Sigmoid colon (tissue), 7 donors: ENCODE data around the gene ALDH16A1. TPM values are rescaled to one million over a fixed set of nuclear protein-coding genes. Genes with fewer than 3 reads are reported as not detected.

ENCODE experiments used
- DNase-seq: peaks from one replicate; pipeline ENCODE4 v3.0.0-alpha.2; 2019
- H3K27ac ChIP-seq, 4 donors: fragments of 200-600 bp; sonication (generic); one replicate each; pipeline ENCODE4 v1.5.1; 2016 to 2019; ENCODE audit warnings: mild to moderate bottlenecking in 1 of 4
- H3K27me3 ChIP-seq, 3 donors: fragments of 200-600 bp; sonication (generic); one replicate each; pipeline ENCODE4 v1.5.1; 2019; ENCODE audit warnings: mild to moderate bottlenecking in 1 of 3
- H3K36me3 ChIP-seq, 4 donors: fragments of 200-600 bp; sonication (generic); one replicate each; pipeline ENCODE4 v1.5.1; 2016 to 2019
- H3K4me1 ChIP-seq, 4 donors: fragments of 200-600 bp; sonication (generic); one replicate each; pipeline ENCODE4 v1.5.1; 2017 to 2019
- H3K4me3 ChIP-seq, 4 donors: fragments of 200-600 bp; sonication (generic); one replicate each; pipeline ENCODE4 v1.5.1; 2017 to 2019; ENCODE audit warnings: mild to moderate bottlenecking in 2 of 4, moderate library complexity in 1 of 4
- H3K9me3 ChIP-seq, 4 donors: fragments of 200-600 bp in 3 of 4; sonication (generic) in 3 of 4; one replicate each; pipeline versions ENCODE4 v1.5.1 to v1.6.1; 2013 to 2019
- EP300 ChIP-seq, 4 donors: sonication (generic); formaldehyde crosslinking; IDR thresholded peaks; one replicate each; pipeline ENCODE4 v1.6.1; 2017; ENCODE audit warnings: antibody characterized with exemption in 4 of 4
- POLR2A ChIP-seq, 2 donors: fragments of 450-650 bp; IDR thresholded peaks; one replicate each; pipeline ENCODE4 v1.6.1; 2016; ENCODE audit warnings: antibody characterized with exemption in 2 of 2, mild to moderate bottlenecking in 2 of 2, moderate library complexity in 2 of 2
- POLR2AphosphoS5 ChIP-seq, 4 donors: sonication (generic); formaldehyde crosslinking; IDR thresholded peaks; one replicate each; pipeline ENCODE4 v1.6.1; 2017; ENCODE audit warnings: antibody characterized with exemption in 4 of 4
- WGBS, 2 donors: extraction: QIAGEN DNeasy Blood & Tissue Kit; methylation state at CpG; one replicate each; pipeline ENCODE4 v1.1.7; 2013; 5-methylcytosine and 5-hydroxymethylcytosine counted together
- intact Hi-C: fragments of 100-400 bp; cut with DNase I; formaldehyde crosslinking; loops from one replicate; pipeline ENCODE4 v1.15.1; 2023
- polyA plus RNA-seq, 3 donors: library from polyadenylated mRNA; stranded (reverse); fragments of 200-250 nt; gene quantifications; one replicate each; pipeline ENCODE4 v1.2.3, GENCODE V29; 2013
- total RNA-seq, 4 donors: library from RNA; depleted of rRNA; stranded (reverse); fragments of >200 nt; gene quantifications; one replicate each; pipeline ENCODE4 v1.1.0, GENCODE V29; 2016
- TF ChIP-seq, protein P1 (sequence below), 4 experiments: fragments of 450-650 bp in 3 of 4; fragments of 200-600 bp in 1 of 4; IDR thresholded peaks; one replicate each; pipeline ENCODE4 v1.5.1; 2016 to 2019; ENCODE audit warnings: antibody characterized with exemption in 4 of 4, mild to moderate bottlenecking in 3 of 4, moderate library complexity in 2 of 4
- donor health status: healthy with polysubstance abuse.
- donor health status: Bipolar disorder and iron deficiency.
- donor health status: healthy.

Gene ALDH16A1
- total and polyA plus RNA-seq, 7 donors, result 14.1 to 44.2 (median 18.0) TPM

DNA sequence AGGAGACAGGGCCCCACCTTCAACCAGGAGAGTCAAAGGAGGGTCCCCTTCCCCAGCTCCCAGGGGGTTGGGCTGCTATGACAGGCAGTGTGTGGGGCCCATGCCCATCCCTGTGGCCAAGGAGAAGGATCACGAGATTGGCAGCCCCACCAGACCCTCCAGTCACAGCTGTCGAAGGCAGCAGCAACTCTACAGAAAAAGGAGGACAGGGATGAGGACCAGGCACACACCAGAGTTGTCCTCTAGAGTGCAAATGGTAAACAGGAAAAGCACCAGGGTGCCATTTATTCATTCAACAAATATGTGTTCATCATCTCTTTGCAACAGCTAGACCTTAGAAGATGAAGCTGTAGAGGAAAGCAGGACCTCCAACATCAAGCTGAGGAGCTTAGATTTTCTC lies 33.9 kb upstream of the ALDH16A1 start:
- H3K36me3 ChIP-seq, result no peaks in the 10 kb centered on the region
- WGBS, 2 donors, result 62 to 86% methylated on average over 2 of the region's 2 CpGs
- no peak for TF ChIP-seq POLR2AphosphoS5 (IDR thresholded peaks at IDR 0.05)
- no peak for TF ChIP-seq POLR2A (IDR thresholded peaks at IDR 0.05)
- peaks cover 39 to 92% (median 85%) of the 10 kb centered on the region in 3 donors for H3K27me3 ChIP-seq
- intact Hi-C loops, result no loop called here
- H3K27ac ChIP-seq, result no peak overlapping the region
- no peaks in the 10 kb centered on the region for H3K9me3 ChIP-seq
- DNase-seq, result no peak
- no peak overlapping the region for H3K4me3 ChIP-seq
- H3K4me1 ChIP-seq, result peaks cover 0 to 29% (median 27%) of the 10 kb centered on the region in 4 donors

DNA sequence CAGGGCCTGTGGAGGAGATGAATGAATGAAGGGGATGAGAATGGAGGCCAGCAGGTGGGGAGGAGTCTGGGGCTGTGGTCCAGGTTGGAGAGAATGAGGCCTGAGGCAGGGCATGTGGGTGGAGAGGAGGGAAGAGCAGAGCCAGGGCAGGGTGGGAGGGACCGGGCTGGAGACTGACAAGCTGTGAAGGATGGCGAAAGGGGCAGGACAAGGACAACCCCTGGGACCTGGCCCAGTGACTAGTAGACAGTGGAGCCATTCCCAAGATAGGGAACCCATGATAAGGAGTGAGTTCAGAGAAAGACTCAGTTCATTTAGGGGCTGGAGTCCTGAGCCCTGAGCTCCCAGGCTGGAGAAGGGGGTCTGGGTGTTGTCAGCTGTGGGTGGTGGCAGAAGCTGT lies 32.8 kb upstream of the ALDH16A1 start:
- Histone ChIP-seq H3K27me3 (peaks cover 44 to 99% (median 90%) of the 10 kb centered on the region in 3 donors), H3K4me1 (peaks cover 0 to 29% (median 27%) of the 10 kb centered on the region in 4 donors), H3K36me3 (no peaks in the 10 kb centered on the region), H3K9me3 (no peaks in the 10 kb centered on the region), H3K27ac (no peak overlapping the region), H3K4me3 (no peak overlapping the region)
- no peak for TF ChIP-seq POLR2A (IDR thresholded peaks at IDR 0.05)
- TF ChIP-seq POLR2AphosphoS5 (IDR thresholded peaks at IDR 0.05), result no peak
- no peak for TF ChIP-seq EP300 (IDR thresholded peaks at IDR 0.05)
- TF ChIP-seq, protein P1, sequence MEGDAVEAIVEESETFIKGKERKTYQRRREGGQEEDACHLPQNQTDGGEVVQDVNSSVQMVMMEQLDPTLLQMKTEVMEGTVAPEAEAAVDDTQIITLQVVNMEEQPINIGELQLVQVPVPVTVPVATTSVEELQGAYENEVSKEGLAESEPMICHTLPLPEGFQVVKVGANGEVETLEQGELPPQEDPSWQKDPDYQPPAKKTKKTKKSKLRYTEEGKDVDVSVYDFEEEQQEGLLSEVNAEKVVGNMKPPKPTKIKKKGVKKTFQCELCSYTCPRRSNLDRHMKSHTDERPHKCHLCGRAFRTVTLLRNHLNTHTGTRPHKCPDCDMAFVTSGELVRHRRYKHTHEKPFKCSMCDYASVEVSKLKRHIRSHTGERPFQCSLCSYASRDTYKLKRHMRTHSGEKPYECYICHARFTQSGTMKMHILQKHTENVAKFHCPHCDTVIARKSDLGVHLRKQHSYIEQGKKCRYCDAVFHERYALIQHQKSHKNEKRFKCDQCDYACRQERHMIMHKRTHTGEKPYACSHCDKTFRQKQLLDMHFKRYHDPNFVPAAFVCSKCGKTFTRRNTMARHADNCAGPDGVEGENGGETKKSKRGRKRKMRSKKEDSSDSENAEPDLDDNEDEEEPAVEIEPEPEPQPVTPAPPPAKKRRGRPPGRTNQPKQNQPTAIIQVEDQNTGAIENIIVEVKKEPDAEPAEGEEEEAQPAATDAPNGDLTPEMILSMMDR (IDR thresholded peaks at IDR 0.05), result no peak
- no peak for DNase-seq
- 63 to 82% methylated on average over 2 of the region's 2 CpGs for WGBS, 2 donors
- intact Hi-C loops, result no loop called here

DNA sequence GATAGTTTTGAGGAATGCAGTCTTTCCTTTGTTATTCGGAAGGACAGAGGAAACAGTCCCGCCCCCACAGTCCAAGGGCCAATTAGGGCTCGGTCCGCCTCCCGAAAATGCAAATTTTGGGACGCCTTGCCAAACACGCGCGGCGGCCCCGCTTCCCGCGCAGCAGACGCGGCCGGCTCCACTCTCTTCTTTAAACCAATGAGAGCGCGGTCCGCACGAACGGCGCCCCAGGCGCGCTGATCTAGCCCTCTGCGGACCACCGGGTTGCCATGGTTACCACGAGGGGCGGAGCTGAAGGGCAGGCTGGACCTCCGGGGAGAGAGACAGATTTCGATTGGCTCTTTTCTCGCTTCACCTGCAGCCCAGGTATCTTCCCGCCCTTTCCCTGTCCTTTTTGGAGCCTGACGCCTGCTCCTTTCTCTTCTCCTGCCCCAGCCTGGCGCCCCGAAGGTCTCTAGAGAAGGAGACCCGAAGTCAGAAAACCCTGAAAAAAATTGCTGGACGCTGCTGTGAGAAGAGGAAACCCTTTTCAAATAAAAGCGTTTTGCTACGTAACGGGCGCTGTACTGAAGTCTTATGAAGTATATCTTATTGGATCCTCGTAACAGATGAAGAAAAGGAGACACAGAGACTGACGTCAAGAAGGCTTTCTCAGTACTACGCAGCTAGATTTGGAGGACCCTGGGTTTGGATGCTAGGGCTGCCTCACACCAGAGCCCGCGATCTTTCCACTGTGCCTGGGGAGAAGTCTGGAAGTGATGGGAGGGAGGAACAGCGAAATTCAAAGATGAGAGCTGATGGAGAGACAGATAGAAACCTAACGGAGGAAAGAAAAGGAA lies 31.8 kb upstream of the ALDH16A1 start:
- TF ChIP-seq POLR2AphosphoS5 (IDR thresholded peaks at IDR 0.05) (no peak), POLR2A (IDR thresholded peaks at IDR 0.05) (no peak), EP300 (IDR thresholded peaks at IDR 0.05) (no peak)
- TF ChIP-seq, protein P1 (IDR thresholded peaks at IDR 0.05), result no peak
- Histone ChIP-seq H3K36me3 (no peaks in the 10 kb centered on the region), H3K4me3 (no peak overlapping the region), H3K27ac (no peak overlapping the region), H3K9me3 (no peaks in the 10 kb centered on the region), H3K4me1 (peaks cover 0 to 29% (median 27%) of the 10 kb centered on the region in 4 donors), H3K27me3 (peaks cover 53 to 100% (median 95%) of the 10 kb centered on the region in 3 donors)
- DNase-seq, result no peak
- intact Hi-C loops, result no loop called here
- 10% methylated on average over 48 of the region's 48 CpGs for WGBS, 2 donors

DNA sequence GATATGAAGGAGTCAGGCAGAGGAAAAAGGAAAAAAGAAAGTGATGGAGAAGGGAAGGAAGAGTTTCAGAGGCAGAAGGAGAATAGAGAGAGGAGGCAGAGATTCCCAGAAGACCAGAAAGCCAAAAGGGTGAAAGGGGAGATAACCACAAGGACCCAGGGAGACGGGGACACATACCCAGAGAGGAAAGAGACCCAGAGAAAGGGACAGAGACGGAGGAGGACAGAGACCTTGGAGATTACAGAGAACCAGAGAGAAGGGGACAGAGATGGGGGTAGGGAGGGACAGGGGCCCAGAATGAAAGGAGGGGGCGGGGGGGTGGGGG lies 31.2 kb upstream of the ALDH16A1 start:
- intact Hi-C loops, result no loop called here
- DNase-seq, result no peak
- no peaks in the 10 kb centered on the region for H3K36me3 ChIP-seq
- no peak overlapping the region for H3K27ac ChIP-seq
- peaks cover 59 to 100% (median 97%) of the 10 kb centered on the region in 3 donors for H3K27me3 ChIP-seq
- 25 to 34% methylated on average over 3 of the region's 3 CpGs for WGBS, 2 donors
- TF ChIP-seq POLR2A (IDR thresholded peaks at IDR 0.05) (no peak), POLR2AphosphoS5 (IDR thresholded peaks at IDR 0.05) (no peak), EP300 (IDR thresholded peaks at IDR 0.05) (no peak)
- TF ChIP-seq, protein P1 (IDR thresholded peaks at IDR 0.05), result no peak
- peaks cover 0 to 29% (median 27%) of the 10 kb centered on the region in 4 donors for H3K4me1 ChIP-seq
- no peak overlapping the region for H3K4me3 ChIP-seq
- H3K9me3 ChIP-seq, result no peaks in the 10 kb centered on the region

DNA sequence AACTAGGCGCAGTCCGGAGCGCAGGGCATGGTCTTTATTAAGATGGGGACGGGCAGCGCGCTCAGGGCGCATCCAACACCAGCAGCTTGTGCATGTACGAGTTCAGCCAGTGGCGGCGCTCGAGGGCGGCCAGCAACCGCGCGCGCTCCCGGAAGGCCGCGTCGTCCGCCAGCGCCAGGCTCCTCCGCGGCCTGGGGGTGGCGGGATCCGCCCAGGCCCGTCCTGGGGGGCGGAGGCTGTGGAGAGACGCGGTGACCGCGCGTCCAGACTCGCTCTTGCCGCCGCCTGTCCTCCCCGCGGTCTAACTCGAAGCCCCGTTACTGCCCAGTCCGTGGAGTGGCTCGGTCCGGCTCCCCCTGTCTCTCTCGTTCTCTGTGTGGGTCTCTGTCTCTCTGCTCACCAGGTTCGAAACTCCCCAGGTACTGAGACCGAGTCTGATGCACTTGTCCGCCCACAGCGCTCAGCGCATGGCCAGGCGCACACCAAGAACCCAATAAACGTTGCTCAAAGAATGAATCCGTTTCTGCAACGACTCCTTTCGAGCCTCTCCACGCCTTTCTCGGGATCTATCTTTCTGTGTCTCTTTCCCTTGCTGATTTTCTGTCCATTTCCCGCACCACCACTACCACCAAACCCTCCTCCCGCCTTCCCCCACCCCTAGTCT lies 30.5 kb upstream of the ALDH16A1 start:
- WGBS, 2 donors, result 3 to 4% methylated on average over 58 of the region's 58 CpGs
- no peaks in the 10 kb centered on the region for H3K9me3 ChIP-seq
- H3K27me3 ChIP-seq, result peaks cover 66 to 100% (median 98%) of the 10 kb centered on the region in 3 donors
- no peak for DNase-seq
- TF ChIP-seq EP300 (IDR thresholded peaks at IDR 0.05), result no peak
- TF ChIP-seq, protein P1 (IDR thresholded peaks at IDR 0.05), result peak in 1 of 4 experiments; percentile 10
- peak overlapping the region in 2 of 4 donors; percentile 11 to 16 for H3K4me3 ChIP-seq
- H3K27ac ChIP-seq, result no peak overlapping the region
- H3K4me1 ChIP-seq, result peaks cover 0 to 29% (median 27%) of the 10 kb centered on the region in 4 donors
- intact Hi-C loops, result no loop called here
- no peaks in the 10 kb centered on the region for H3K36me3 ChIP-seq
